Astrocyte of the spinal cord (primary cell): ENCODE measurements around the gene TOLLIP.
"Not testable (repeated sequence)": the region's sequence is repeated elsewhere in the genome, so short reads cannot be mapped to it uniquely, and the experiment has no call there.

Source experiments
- DNase-seq: peaks from one replicate; pipeline ENCODE4 v3.0.0; 2011; ENCODE audit warnings: low read depth, low spot score
- H3K4me3 ChIP-seq: 2 replicates; pipeline ENCODE4 v1.5.1; 2011; ENCODE audit warnings: low read depth, mild to moderate bottlenecking, low read length, moderate library complexity
- CTCF ChIP-seq: IDR thresholded peaks from 2 replicates; pipeline ENCODE4 v1.5.1; 2012; ENCODE audit warnings: low read depth, mild to moderate bottlenecking, low read length, inconsistent platforms
- in situ Hi-C: cut with HindIII; loops from 2 replicates; pipeline ENCODE4 v1.10.0; 2017; ENCODE audit warnings: low sequenced_read_pairs

TOLLIP gene

GRCh38 chr11:1309498-1310317 is at the start of gene TOLLIP:
TSS of gene TOLLIP (minus strand) at chr11:1309632. CDS start at chr11:1309498, 134 bp downstream.
- H3K4me3 ChIP-seq = peak within 1 kb of the TSS; percentile 65
- peak; percentile 23 for TF ChIP-seq CTCF
- in situ Hi-C loops = no loop called here
- peak; percentile 89 for DNase-seq

- in situ Hi-C loops, DNase-seq, H3K4me3 ChIP-seq: not testable (repeated sequence)
These were observed 49.5 kb upstream of the TOLLIP start for GRCh38 chr11:1358931-1359330.

GRCh38 chr11:1358286-1358685 is 48.9 kb upstream of the TOLLIP start:
- no peak for DNase-seq
- no peak overlapping the region for H3K4me3 ChIP-seq
- in situ Hi-C loops = no loop called here
- no peak for TF ChIP-seq CTCF

GRCh38 chr11:1356478-1356960 is 47.1 kb upstream of the TOLLIP start:
- no peak overlapping the region for H3K4me3 ChIP-seq
- no peak for TF ChIP-seq CTCF
- in situ Hi-C loops = no loop called here
- DNase-seq = no peak

- no peak overlapping the region for H3K4me3 ChIP-seq
- no peak for DNase-seq
- in situ Hi-C loops = no loop called here
- no peak for TF ChIP-seq CTCF
These were observed 46.6 kb upstream of the TOLLIP start for GRCh38 chr11:1356007-1356435.

GRCh38 chr11:1354125-1354938 is 44.9 kb upstream of the TOLLIP start:
- no peak overlapping the region for H3K4me3 ChIP-seq
- in situ Hi-C loops = no loop called here
- no peak for DNase-seq
- no peak for TF ChIP-seq CTCF
